Activated naive CD4-positive, alpha-beta T cell treated with anti-CD3 and anti-CD28 coated beads, Interleukin-2, amount 50 U/mL, for 24 hours (primary cell): Measurements from ENCODE around the gene TCEAL1.
"Not testable (repeated sequence)": the region's sequence is repeated elsewhere in the genome, so short reads cannot be mapped to it uniquely, and the experiment has no call there.

ENCODE experiments used
- H3K27ac Mint-ChIP-seq: one replicate; pipeline ENCODE4 v1.8.0; 2021; ENCODE audit warnings: mild to moderate bottlenecking, mixed read lengths
- H3K27me3 Mint-ChIP-seq: one replicate; pipeline ENCODE4 v1.8.0; 2021; ENCODE audit warnings: mixed read lengths
- H3K36me3 Mint-ChIP-seq: one replicate; pipeline ENCODE4 v1.8.0; 2021; ENCODE audit warnings: mixed read lengths
- H3K4me1 Mint-ChIP-seq: one replicate; pipeline ENCODE4 v1.8.0; 2021; ENCODE audit warnings: mixed read lengths
- H3K4me3 Mint-ChIP-seq: one replicate; pipeline ENCODE4 v1.8.0; 2021; ENCODE audit warnings: mild to moderate bottlenecking, mixed read lengths
- H3K9me3 Mint-ChIP-seq: one replicate; pipeline ENCODE4 v1.8.0; 2021; ENCODE audit warnings: mixed read lengths

Gene TCEAL1, protein sequence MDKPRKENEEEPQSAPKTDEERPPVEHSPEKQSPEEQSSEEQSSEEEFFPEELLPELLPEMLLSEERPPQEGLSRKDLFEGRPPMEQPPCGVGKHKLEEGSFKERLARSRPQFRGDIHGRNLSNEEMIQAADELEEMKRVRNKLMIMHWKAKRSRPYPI

DNA sequence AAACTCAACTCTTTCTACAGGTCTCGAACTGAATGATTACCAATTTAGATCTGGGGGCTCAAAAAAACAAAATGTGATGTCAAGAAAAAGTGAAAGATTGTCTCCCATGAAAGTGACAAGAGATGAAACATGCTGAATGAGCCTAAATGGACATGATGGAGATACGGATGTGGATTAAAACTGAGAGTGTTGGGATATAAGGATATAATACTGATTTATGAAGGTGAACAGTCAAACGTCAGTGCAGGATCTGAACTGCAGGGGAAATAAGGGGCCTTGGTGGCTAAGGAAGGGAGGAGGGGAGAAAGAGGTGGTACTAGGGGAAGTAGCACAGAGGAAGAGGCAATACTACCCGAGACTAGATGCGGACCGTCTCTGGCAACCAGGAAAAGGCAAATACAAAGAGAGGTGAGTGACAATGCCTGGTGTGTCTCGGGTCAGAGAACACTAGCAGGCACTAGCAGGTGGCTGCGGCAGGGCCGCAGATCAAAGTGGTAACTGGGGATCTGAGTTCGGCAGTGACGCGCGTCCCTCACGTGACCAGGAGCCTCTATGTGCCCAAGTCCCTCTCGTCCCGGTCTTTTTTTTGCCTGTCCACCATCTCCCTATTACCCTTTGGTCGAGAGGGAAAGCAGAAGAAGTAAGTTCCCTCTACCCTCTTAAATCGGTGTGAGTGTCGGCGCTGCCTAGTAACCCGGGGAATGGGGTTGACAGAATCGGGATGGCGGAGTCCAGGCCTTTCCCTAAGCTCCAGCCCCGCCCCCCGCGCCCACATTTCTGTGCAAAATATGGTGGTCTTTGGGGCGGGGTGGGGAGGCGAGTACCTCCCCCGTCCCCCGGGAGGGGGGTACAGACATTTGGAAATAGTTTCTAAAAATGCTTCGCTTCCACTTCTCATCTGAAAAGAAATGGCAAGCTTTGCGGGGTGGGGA, at the start of gene TCEAL1:
TCEAL1 (plus strand) TSS at position 590 of the 932 bp plus-strand sequence. CDS start 942 bp downstream, outside the sequence.
- peak within 1 kb of the TSS; percentile 75 for H3K27ac Mint-ChIP-seq
- peak within 1 kb of the TSS; percentile 84 for H3K4me3 Mint-ChIP-seq
- H3K9me3 Mint-ChIP-seq, result no peaks in the 10 kb centered on the region
- H3K36me3 Mint-ChIP-seq, result no peaks in the 10 kb centered on the region
- H3K27me3 Mint-ChIP-seq, result no peaks in the 10 kb centered on the region
- H3K4me1 Mint-ChIP-seq, result peaks cover 24% of the 10 kb centered on the region

DNA sequence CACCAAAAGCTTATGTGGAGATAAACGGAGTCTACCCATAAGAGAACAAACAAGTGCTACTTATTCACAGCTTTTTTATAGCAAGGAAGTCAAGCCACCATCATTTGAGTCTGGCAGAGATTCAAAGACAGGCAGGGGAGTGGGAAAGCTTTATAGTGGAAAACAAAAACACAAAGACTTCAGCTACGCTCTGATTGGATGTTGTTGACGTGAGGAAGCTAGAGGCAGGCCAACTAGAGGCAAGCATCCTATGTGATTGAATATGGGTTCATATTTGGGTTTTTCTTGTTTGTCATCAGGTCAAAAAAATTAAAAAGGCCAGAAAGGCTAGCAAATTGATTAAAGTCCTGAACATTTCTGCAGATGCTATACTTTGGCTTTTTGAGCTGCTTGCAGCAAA, 44.2 kb upstream of the TCEAL1 start:
- peaks cover 10% of the 10 kb centered on the region for H3K4me1 Mint-ChIP-seq
- H3K27ac Mint-ChIP-seq, result no peak overlapping the region
- peaks cover 1% of the 10 kb centered on the region for H3K27me3 Mint-ChIP-seq
- H3K36me3 Mint-ChIP-seq, result no peaks in the 10 kb centered on the region
- H3K9me3 Mint-ChIP-seq, result no peaks in the 10 kb centered on the region
- peak overlapping the region; percentile 55 for H3K4me3 Mint-ChIP-seq

DNA sequence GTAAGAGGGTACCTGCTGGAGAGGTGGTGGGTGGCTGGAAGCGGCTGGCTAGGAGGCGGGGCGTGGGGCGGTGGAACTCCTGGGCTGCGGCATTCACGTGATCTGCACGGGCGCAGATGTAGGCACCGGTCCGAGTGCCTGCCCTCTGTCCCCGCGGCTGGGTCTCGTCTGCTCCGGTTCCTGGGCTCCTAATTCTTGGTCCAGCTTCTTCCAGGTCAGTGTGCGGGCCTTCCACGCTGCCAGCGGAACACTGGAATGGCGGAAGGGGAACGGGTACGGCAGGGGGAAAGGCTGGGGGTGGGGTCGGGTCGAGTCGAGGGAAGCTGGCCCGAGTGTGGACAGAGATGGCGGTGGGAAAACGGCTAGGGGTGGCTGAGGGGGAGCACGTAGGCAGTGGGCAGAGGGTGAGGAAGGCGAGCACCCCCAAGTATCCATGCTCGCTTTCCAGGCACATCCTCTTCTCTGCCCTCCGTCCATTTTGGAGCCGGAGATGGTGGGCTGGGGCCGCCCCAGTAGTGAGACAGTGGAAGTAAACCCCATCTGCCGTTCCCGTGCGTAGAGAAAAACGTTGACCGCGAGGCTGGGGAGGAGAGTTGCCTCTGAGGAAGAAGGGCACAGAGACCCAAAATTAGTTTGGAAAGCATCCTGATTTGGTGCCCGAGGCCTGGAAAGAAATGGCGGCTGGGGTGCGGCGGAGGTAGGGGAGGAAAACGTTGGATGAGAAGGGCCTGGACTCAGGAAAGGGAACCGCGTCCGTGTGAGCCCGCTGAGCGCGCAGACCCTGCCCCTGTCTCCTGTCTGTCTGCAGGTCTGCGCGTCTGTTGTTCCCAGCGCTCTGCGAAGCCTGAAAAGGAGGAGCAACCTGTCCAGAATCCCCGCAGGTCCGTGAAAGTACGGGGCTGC, 43.1 kb upstream of the TCEAL1 start, which contains the start of gene TCEAL4:
TCEAL4 (plus strand) TSS at position 105 of the 903 bp plus-strand sequence. CDS start 1,161 bp downstream, outside the sequence.
- Mint-ChIP-seq H3K36me3 (no peaks in the 10 kb centered on the region), H3K4me1 (peaks cover 10% of the 10 kb centered on the region), H3K27me3 (peaks cover 1% of the 10 kb centered on the region), H3K4me3 (peak within 1 kb of the TSS; percentile 86), H3K9me3 (no peaks in the 10 kb centered on the region), H3K27ac (no peak within 1 kb of the TSS)

DNA sequence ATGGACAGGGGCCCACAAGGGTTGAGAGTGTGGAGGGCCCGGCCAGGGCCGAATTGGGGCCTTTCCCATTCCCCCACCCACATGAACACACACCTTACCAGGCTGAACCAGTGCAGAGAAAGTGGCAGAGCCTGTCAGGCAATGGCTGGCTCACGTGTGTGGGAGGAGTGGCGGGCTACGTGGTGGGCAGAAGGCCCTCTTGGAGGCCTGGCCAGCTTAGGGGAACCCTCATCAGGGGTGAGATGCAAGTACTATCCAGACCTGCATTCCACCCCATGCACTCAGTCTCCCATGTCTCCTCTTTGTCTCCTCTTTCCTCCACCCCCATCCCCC, 42.5 kb upstream of the TCEAL1 start:
- Mint-ChIP-seq H3K36me3 (no peaks in the 10 kb centered on the region), H3K27me3 (peaks cover 1% of the 10 kb centered on the region), H3K9me3 (no peaks in the 10 kb centered on the region), H3K4me3 (peak overlapping the region; percentile 86), H3K4me1 (peaks cover 10% of the 10 kb centered on the region), H3K27ac (peak overlapping the region; percentile 46)

DNA sequence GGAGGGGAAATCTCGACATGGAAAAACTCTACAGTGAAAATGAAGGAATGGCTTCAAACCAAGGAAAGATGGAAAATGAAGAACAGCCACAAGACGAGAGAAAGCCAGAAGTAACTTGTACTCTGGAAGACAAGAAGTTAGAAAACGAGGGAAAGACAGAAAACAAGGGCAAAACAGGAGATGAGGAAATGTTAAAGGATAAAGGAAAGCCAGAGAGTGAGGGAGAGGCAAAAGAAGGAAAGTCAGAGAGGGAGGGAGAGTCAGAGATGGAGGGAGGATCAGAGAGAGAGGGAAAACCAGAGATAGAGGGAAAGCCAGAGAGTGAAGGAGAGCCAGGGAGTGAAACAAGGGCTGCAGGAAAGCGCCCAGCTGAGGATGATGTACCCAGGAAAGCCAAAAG, 42.1 kb upstream of the TCEAL1 start:
- H3K27ac Mint-ChIP-seq, result peak overlapping the region; percentile 46
- H3K27me3 Mint-ChIP-seq, result peaks cover 1% of the 10 kb centered on the region
- H3K4me1 Mint-ChIP-seq, result peaks cover 10% of the 10 kb centered on the region
- H3K36me3 Mint-ChIP-seq, result no peaks in the 10 kb centered on the region
- H3K4me3 Mint-ChIP-seq, result no peak overlapping the region
- no peaks in the 10 kb centered on the region for H3K9me3 Mint-ChIP-seq

DNA sequence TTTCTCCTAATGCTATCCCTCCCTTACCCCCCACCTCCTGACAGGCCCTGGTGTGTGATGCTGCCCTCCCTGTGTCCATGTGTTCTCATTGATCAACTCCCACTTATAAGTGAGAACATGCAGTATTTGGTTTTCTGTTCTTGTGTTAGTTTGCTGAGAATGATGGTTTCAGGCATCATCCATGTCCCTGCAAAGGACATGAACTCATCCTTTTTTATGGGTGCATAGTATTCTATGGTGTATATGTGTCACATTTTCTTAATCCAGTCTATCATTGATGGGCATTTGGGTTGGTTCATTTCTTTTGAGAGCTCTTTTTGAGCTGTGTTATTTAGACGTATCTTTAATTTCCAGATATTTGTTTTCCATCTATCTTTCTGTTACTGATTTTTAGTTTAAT, 36.5 kb upstream of the TCEAL1 start:
- H3K9me3 Mint-ChIP-seq, H3K4me3 Mint-ChIP-seq, H3K36me3 Mint-ChIP-seq, H3K27ac Mint-ChIP-seq, H3K4me1 Mint-ChIP-seq, H3K27me3 Mint-ChIP-seq: not testable (repeated sequence)

DNA sequence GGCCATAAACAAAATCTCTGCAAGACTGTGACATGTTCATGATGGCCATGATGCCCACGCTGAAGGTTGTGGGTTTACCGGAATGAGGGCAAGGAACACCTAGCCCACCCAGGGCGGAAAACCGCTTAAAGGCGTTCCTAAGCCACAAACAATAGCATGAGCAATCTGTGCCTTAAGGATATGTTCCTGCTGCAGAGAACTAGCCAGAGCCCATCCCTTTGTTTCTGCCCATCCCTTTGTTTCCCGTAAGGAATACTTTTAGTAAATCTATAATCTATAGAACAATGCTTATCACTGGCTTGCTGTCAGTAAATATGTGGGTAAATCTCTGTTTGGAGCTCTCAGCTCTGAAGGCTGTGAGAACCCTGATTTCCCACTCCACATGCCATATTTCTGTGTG, 33.6 kb upstream of the TCEAL1 start:
- H3K4me1 Mint-ChIP-seq, H3K9me3 Mint-ChIP-seq, H3K36me3 Mint-ChIP-seq, H3K4me3 Mint-ChIP-seq, H3K27ac Mint-ChIP-seq, H3K27me3 Mint-ChIP-seq: not testable (repeated sequence)

DNA sequence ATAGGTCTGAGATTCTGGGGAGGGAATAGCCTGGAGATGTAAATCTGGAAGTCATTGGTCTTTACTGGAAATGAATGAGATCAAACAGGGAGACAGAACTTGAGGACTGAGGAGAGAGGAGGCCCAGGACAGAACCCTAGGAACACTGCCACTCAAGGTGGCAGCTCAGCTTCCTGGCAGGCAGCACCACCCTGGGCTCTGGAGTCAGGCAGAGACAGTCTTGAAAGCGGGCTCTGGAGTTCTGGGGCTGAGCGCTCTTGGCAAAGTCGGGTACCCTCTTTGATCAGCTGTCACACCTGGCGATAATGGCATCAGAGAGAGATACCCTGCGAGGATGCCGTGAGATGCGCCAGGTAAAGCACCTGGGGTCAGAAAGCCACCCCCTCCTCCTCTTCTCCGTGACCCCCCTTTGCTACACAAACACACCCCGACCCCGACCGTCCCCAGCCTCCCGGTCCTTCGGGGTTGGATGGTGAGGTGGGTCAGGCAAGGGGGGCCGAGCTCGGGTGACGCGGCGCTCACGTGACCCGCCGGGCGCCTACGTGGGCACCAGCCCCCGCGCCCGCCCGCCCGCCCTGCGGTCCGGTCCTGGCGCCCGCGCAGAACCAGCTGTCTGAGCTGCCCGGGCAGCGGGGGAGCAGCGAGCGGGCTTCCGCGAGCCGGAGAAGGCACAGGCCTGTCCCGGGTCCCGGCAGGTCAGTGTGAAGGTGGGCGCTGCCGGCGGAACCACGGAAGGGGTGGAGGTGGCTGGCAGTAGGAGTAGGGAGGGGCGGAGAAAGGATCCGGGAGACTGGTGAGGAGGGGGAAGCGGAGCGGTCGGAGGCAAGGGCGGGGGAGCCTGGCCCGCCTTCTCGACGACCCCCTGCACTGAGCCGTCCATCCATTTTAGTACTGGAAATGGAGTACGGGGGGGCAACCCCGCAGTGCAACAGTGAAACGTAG, 21.1 kb upstream of the TCEAL1 start, which contains the start of gene TCEAL3:
TCEAL3 (plus strand) TSS at position 600 of the 942 bp plus-strand sequence. CDS start 1,102 bp downstream, outside the sequence.
- Mint-ChIP-seq H3K27ac (peak within 1 kb of the TSS; percentile 72), H3K4me1 (peaks cover 14% of the 10 kb centered on the region), H3K27me3 (no peaks in the 10 kb centered on the region), H3K36me3 (no peaks in the 10 kb centered on the region), H3K9me3 (no peaks in the 10 kb centered on the region), H3K4me3 (peak within 1 kb of the TSS; percentile 87)

DNA sequence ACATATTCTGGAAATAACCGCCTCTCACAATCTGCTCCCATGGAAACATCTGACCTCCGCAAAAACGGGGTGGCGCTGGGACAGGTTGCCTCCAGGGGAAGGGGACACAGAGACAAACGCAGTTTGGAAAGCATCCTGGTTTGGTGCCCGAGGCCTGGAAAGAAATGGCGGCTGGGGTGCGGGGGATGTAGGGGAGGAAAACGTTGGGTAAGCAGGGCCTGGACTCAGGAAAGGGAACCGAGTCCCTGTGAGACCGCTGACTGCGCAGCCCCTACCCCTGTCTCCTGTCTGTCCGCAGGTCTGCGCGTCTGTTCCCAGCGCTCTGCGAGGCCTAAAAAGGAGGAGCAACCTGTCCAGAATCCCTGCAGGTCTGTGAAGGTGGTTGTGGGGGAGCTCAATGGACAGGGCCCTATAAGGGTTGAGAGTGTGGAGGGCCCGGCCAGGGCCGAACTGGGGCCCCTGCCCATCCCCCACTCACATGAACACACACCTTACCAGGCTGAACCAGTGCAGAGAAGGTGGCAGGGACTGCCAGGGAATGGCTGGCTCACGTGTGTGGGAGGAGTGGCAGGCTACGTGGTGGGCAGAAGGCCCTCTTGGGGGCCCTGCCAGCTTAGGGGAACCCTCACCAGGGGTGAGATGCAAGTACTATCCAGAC, 20.3 kb upstream of the TCEAL1 start:
- Mint-ChIP-seq H3K36me3 (no peaks in the 10 kb centered on the region), H3K9me3 (no peaks in the 10 kb centered on the region)

DNA sequence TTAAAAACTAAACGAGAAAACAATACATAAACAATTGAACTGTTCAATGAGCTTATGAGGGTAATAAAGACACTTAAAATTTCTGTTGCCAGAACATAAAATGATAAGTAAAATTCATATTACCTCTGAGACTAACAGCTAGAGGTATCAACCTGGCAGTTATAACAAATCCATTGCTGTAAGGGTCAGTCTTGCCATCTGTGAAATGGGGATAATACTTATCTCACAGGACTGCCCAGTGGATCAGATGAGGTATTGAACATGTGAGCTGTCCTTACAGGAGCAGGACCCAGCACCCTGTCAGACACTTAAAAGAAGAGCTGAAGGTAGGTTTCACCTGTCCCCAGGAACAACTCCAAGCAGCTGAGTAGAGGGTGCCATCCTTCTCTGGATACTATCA, 18.5 kb upstream of the TCEAL1 start:
- H3K4me1 Mint-ChIP-seq, result peaks cover 14% of the 10 kb centered on the region
- H3K9me3 Mint-ChIP-seq, result no peaks in the 10 kb centered on the region
- no peak overlapping the region for H3K27ac Mint-ChIP-seq
- no peaks in the 10 kb centered on the region for H3K36me3 Mint-ChIP-seq
- H3K4me3 Mint-ChIP-seq, result no peak overlapping the region
- H3K27me3 Mint-ChIP-seq, result no peaks in the 10 kb centered on the region

More for the DNA sequence above, 20.3 kb upstream of the TCEAL1 start:
- peak overlapping the region; percentile 70 for H3K4me3 Mint-ChIP-seq
- peak overlapping the region; percentile 41 for H3K27ac Mint-ChIP-seq
- peaks cover 14% of the 10 kb centered on the region for H3K4me1 Mint-ChIP-seq
- no peaks in the 10 kb centered on the region for H3K27me3 Mint-ChIP-seq

DNA sequence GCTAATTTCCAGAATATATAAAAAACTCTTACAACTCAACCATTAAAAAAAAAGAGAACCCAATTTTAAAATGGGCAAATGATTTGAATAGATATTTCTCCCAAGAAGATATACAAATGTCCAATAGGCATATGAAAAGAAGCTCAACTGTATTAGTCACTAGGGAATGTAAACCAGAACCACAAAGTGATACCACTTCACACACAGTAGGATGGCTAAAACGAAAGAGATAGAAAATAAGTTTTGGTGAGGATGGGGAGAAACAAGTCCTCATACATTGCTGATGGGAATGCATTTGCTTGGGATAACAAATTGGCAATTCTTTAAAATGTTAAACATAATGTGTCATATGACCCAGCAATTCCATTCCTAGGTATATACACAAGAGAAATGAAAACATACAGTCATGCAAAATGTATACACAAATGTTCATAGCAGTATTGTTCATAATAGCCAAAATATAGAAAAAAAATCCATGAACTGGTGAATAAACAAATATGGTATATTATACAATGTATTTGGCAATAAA, 15.3 kb upstream of the TCEAL1 start:
- Mint-ChIP-seq H3K4me3 (no peak overlapping the region), H3K27me3 (no peaks in the 10 kb centered on the region), H3K4me1 (peaks cover 7% of the 10 kb centered on the region), H3K36me3 (peaks cover 4% of the 10 kb centered on the region), H3K9me3 (no peaks in the 10 kb centered on the region), H3K27ac (no peak overlapping the region)

DNA sequence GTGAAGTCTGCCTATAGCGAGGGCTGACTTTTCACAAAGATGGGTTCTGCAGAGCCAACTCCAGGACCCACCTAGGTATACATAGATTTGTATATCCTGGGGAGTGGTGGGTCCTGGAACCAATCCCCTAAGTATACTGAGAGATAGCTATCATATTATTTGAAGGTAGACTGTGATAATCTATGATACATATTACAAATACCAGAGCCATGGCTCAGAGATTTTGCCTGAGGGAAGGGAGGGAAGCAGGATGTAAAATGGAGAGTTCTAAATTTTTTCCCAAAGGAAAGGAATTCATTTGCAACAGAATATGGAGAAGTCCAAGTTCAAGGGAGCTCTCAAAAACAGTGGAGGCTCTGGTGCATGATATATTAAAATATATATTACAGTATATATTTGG, 13.8 kb upstream of the TCEAL1 start:
- Mint-ChIP-seq H3K36me3 (peaks cover 4% of the 10 kb centered on the region), H3K4me3 (no peak overlapping the region), H3K27me3 (no peaks in the 10 kb centered on the region), H3K9me3 (no peaks in the 10 kb centered on the region), H3K4me1 (no peaks in the 10 kb centered on the region), H3K27ac (no peak overlapping the region)

DNA sequence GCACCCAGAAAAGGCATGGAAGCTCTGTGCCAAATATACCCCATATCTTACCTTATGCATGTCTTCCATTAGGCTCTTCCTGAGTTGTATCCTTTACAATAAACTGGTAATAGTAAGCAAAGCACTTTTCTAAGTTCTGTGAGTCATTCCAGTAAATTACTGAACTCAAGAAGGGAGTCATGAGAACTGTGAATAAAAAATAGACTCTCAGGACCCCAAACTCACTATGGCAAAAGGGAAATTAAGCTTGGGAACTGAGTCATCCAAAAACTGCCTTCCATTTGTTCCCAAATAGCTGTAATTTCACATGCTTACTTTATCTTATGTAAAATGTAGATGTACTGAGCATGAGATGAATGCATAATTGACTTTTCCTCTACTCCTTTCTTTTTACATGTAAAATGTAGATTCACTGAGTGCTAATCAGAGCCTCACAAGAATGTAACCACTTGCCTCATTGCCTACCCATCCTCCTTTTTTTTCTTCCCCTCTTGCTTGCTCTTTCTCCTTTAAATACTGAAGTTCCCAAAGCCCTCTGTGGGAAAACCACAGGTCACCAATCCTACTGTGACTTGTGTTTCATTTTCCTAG, 12.9 kb upstream of the TCEAL1 start:
- Mint-ChIP-seq H3K27ac (no peak overlapping the region), H3K4me1 (no peaks in the 10 kb centered on the region), H3K27me3 (no peaks in the 10 kb centered on the region), H3K4me3 (no peak overlapping the region), H3K36me3 (peaks cover 4% of the 10 kb centered on the region), H3K9me3 (no peaks in the 10 kb centered on the region)
